HG02763 (cell line): ENCODE results near the gene SSB.
"Not testable (repeated sequence)": the region's sequence is repeated elsewhere in the genome, so short reads cannot be mapped to it uniquely, and the experiment has no call there.

Source experiments
- ATAC-seq: cut with Tn5 transposase; IDR thresholded peaks from one replicate; pipeline ENCODE4 v1.9.1; 2021; ENCODE audit warnings: mild to moderate bottlenecking, moderate library complexity; ENCODE audit not compliant: unreplicated experiment

Gene SSB

DNA sequence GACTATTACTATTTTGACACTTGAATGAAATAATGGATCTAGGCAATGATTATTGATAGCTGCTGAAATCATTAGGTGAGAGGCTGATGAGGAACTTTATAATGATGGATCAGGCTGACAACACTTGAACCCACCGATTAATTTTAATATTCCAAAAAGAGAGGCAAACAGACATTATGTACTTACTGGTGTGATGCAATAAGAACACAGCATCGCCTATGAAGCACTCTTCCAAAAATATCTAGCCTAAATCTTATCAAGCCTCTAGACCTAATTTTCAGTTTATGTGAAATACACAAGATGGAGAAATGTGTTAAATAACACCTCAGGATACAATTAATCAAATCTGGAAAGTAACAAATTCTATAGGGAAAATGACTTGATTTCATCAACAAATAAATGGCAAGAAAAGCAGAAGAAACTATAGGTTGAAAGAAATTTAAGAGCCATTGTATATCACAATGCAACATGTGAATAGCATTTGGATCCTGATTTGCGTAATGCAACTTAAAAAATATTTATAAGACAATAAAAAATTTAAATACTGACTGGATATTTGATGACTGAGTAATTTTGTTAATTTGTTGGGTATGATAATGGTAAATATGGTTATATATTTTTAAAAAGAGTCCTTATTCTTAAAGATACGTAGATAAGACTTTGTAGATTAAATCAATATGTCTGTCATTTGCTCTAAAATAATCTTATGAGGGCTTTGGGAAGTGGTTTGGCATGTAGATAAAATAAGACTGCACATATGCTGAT lies 17.2 kb upstream of the SSB start:
- ATAC-seq = no peak

GRCh38 chr2:169782513-169782912 lies 16.2 kb upstream of the SSB start:
- no peak for ATAC-seq

- no peak for ATAC-seq
Observed at GRCh38 chr2:169790581-169790980, 8.1 kb upstream of the SSB start.

DNA sequence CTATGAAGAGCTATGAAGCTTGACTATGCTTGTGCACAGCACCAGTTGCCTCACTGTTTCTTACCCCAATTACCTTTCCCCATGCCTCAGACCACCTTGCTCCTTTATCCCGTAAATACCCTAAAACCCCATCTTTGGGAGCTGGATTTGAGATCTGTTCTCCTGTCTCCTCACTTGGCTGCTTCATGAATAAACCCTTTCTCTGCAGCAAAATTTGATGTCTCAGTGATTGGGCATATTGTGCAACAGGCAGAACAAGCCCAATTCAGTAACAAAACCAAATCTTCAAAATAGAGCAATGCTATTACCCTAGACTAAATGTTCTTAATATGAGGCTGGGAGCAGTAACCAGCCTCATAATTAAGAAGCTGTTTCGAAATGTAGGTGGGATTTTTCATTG lies 3.5 kb upstream of the SSB start:
- no peak for ATAC-seq

DNA sequence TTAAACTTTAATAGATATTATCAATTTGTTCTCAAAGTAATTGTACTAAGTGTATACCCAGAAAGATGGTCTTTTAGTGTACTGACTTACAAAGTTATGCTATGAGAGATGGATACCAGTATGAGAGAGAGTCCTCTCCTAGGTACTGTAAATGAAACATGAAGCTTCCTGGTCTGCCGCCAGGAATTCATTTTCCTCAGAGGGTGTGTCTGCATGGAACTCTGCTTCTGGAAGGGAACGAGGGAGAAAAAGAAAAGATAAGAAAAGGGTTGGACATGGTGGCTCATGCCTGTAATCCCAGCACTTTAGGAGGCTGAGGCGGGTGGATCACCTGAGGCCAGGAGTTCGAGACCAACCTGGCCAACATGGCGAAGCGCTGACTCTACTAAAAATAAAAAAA lies 2.2 kb upstream of the SSB start:
- no peak for ATAC-seq

DNA sequence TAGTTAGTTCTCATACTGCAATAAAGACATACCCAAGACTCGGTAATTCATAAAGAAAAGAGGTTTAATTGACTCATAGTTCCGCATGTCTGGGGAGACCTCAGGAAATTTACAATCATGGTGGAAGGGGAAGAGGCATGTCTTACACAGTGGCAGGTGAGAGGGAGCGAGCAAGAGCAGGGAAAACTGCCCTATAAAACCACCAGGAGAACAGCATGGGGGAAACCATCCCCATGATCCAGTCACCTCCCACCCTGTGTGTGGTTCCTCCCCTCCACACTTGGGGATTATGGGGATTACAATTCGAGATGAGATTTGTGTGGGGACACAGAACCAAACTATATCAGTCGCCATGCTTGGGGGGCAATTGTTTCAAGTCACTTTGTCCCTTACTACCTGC lies 1.1 kb upstream of the SSB start:
- ATAC-seq = no peak

DNA sequence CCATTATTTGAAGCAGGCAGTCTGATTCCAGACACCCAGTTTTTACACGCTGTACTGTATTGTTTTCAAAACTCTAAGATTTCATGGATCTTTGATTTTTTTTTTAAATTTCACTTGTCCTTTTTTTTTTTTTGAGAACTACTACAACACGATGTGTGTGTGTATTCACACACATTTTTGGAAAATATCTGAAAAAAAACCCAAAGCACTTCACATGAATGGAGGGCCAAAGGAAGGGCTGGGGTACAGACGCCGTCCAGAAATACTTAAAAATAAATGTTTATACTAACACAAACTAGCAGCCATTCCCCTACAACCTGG lies 314 bp upstream of the SSB start:
- ATAC-seq = no peak

DNA sequence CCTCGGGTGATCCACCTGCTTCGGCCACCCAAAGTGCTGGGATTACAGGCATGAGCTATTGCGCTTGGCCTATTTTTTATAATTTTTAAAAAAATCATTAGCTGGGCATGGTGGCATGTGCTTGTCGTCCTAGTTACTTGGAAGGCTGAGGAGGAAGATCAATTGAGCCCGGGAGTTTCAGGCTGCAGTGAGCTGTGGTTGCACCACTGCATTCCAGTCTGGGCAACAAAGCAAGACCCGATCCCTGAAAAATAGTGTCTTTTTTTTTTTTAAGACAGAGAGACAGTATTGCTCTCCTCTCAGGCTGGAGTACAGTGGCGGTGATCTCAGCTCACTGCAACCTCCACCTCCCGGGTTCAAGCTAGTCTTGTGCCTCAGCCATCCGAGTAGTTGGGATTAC lies 4.8 kb downstream of the SSB start:
- ATAC-seq = no peak

DNA sequence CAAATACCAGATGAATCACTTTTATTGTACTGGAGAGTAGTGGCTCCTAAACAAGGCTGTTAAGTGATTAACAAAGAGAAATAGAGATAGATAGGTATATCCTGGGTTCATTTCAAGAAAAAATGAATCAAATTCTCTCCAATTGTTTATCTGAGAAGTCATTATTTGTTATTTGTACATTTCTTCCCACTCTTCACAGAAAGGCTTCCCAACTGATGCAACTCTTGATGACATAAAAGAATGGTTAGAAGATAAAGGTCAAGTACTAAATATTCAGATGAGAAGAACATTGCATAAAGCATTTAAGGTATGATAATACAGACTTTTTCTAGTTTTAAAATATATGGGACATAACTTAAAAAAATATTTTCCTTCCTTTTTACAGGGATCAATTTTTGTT lies 7.9 kb downstream of the SSB start:
- no peak for ATAC-seq

- no peak for ATAC-seq
Observed at GRCh38 chr2:169808221-169808620, 9.6 kb downstream of the SSB start.

DNA sequence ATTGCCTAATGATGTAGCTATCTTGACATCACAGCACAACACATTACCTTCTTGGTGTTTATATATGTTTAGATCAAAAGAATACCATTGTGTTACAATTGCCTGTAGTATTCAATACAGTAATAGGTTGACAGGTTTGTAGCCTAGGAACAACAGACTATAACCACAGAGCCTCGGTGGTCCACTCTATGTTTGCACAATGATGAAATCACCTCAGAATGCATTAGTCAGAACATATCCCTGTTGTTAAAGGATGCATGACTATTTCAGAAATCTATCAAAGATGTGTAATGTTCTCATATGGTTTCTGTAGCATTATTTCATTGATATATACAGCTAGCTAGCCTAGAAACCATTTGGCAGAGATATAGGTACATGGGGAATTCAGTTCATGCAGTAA lies 17.2 kb downstream of the SSB start:
- no peak for ATAC-seq

DNA sequence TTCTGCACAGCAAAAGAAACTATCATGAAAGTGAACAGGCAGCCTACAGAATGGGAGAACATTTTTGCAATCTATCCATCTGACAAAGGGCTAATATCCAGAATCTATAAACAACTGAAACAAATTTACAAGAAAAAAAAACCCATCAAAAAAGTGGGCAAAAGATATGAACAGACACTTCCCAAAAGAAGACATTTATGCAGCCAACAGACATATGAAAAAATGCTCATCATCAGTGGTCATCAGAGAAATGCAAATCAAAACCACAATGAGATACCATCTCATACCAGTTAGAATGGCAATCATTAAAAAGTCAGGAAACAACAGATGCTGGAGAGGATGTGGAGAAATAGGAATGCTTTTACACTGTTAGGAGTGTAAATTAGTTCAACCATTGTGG lies 18.3 kb downstream of the SSB start:
- ATAC-seq = not testable (repeated sequence)

DNA sequence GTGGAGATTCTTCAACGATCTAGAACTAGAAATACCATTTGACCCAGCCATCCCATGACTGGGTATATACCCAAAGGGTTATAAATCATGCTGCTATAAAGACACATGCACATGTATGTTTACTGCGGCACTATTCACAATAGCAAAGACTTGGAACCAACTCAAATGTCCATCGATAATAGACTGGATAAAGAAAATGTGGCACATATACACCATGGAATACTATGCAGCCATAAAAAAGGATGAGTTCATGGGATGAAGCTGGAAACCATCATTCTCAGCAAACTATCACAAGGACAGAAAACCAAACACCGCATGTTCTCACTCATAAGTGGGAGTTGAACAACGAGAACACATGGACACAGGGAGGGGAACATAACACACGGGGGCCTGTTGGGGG lies 18.7 kb downstream of the SSB start:
- not testable (repeated sequence) for ATAC-seq

GRCh38 chr2:169818241-169818640 lies 19.6 kb downstream of the SSB start:
- no peak for ATAC-seq

DNA sequence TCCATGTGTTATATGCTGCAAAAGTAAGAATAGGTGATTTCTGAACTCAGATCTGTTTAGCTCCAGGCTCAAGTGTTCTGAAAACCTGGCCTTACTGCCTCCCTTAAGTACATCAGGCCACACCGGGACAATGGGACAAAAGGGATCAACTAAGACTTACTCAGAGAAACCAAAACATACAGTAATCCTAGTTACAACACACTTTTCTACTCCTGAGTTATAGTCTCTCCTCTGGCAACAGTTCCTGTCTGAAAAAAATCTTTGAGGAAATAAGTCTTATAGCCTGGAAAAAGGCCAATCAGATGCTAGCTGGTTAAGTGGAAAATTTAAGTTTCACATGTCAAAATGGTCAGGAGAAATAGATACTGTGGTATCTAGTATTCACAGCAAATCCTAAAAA lies 20.4 kb downstream of the SSB start:
- no peak for ATAC-seq

DNA sequence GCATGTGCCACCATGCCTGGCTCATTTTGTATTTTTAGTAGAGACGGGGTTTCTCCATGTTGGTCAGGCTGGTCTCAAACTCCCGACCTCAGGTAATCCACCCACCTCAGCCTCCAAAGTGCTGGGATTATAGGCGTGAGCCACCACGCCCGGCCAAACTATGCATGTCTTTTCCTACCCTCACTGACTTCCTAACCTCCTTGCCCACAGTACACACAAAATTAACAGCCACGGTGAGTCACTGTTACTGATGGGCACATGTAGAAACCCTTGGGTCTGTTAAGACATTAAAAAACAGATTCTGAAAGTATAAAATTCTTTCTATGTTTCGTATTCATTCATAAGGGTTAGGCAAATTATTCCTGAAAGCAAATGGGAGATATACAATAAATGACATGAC lies 21.4 kb downstream of the SSB start:
- not testable (repeated sequence) for ATAC-seq

- ATAC-seq = no peak
Observed at GRCh38 chr2:169822036-169822435, 23.4 kb downstream of the SSB start.

- no peak for ATAC-seq
Observed at GRCh38 chr2:169822785-169823392, 24.2 kb downstream of the SSB start.

- no peak for ATAC-seq
Observed at GRCh38 chr2:169823996-169824372, 25.3 kb downstream of the SSB start.

GRCh38 chr2:169824373-169825333 lies 26.0 kb downstream of the SSB start, which contains the start of gene METTL5:
Gene METTL5, minus strand, starts transcription at chr2:169824905. Its CDS starts 308 bp downstream, at chr2:169824597.
- ATAC-seq = peak; percentile 73

DNA sequence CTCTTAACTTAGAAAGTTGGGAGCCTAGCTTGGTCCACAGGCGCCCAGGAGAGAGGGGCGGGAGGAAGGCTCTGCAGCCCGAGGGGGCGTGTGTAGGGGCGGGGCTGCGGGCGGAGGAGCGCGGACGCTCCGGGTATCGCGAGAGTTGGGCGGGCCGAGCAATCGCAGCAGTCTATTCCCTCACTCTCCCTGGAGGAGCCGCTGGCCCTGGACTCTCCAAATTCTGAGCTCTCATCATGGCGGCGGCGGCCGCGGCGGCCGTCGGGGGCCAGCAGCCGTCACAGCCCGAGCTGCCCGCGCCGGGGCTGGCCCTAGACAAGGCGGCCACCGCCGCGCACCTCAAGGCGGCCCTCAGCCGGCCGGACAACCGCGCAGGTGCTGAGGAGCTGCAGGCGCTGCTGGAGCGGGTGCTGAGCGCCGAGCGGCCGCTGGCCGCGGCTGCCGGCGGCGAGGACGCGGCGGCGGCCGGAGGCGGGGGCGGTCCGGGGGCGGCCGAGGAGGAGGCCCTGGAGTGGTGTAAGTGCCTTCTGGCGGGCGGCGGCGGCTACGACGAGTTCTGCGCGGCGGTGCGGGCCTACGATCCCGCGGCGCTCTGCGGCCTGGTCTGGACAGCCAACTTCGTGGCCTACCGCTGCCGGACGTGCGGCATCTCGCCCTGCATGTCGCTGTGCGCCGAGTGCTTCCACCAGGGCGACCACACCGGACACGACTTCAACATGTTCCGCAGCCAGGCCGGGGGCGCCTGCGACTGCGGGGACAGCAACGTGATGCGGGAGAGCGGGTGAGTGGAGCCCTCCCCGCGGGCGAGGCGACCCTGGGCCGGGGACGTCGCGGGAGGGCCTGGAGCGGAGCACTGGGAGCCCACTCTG lies 28.8 kb downstream of the SSB start, which contains the start of gene UBR3:
TSS of gene UBR3 (plus strand) at position 183 of the 869 bp plus-strand sequence. CDS start at position 237, 54 bp downstream.
- ATAC-seq = peak; percentile 68
